Adipose tissue (tissue), 3 donors: ENCODE results near the gene LAG3. TPM values are rescaled to one million over a fixed set of nuclear protein-coding genes. Genes with fewer than 3 reads are reported as not detected.

Source experiments
- H3K27ac ChIP-seq: one replicate; pipeline ENCODE4 v1.5.1; 2013; ENCODE audit warnings: low read depth, low read length
- WGBS, 3 donors: extraction: QIAGEN DNeasy Blood & Tissue Kit; methylation state at CpG; one replicate each; pipeline ENCODE4 v1.1.7; 2013; 5-methylcytosine and 5-hydroxymethylcytosine counted together
- polyA plus RNA-seq, 3 donors: library from polyadenylated mRNA; stranded (reverse); fragments of 200-250 nt; gene quantifications; one replicate each; pipeline ENCODE4 v1.2.3, GENCODE V29; 2013
- donor health status: healthy with polysubstance abuse.
- donor health status: Bipolar disorder and iron deficiency.
- donor health status: healthy.

Gene LAG3
- polyA plus RNA-seq, 3 donors = 0.08 to 3.0 (median 1.0) TPM

- WGBS, 3 donors = 52 to 70% (median 60%) methylated on average over 4 to 6 of the region's 6 CpGs
- H3K27ac ChIP-seq = no peak overlapping the region
Observed at GRCh38 chr12:6768990-6769389, 3.3 kb upstream of the LAG3 start.

- no peak overlapping the region for H3K27ac ChIP-seq
- WGBS, 3 donors = 47 to 85% (median 70%) methylated on average over 3 to 4 of the region's 4 CpGs
Observed at GRCh38 chr12:6769666-6770065, 2.7 kb upstream of the LAG3 start.

- 81 to 94% (median 83%) methylated on average over 10 to 12 of the region's 12 CpGs for WGBS, 3 donors
- no peak overlapping the region for H3K27ac ChIP-seq
Observed at GRCh38 chr12:6770094-6770493, 2.2 kb upstream of the LAG3 start.

GRCh38 chr12:6770600-6770999 is 1.7 kb upstream of the LAG3 start:
- WGBS, 3 donors = 85 to 94% (median 89%) methylated on average over 10 of the region's 10 CpGs
- H3K27ac ChIP-seq = no peak overlapping the region

GRCh38 chr12:6771091-6771495 is 1.2 kb upstream of the LAG3 start:
- H3K27ac ChIP-seq = no peak overlapping the region
- WGBS, 3 donors = 76 to 93% (median 90%) methylated on average over 4 of the region's 4 CpGs

GRCh38 chr12:6771509-6772330 is 600 bp upstream of the LAG3 start:
- WGBS, 3 donors = 68 to 77% (median 69%) methylated on average over 12 of the region's 12 CpGs
- H3K27ac ChIP-seq = no peak overlapping the region

GRCh38 chr12:6772726-6773589 is 638 bp downstream of the LAG3 start:
- H3K27ac ChIP-seq = no peak overlapping the region
- WGBS, 3 donors = 61 to 72% (median 71%) methylated on average over 21 of the region's 21 CpGs

- no peak overlapping the region for H3K27ac ChIP-seq
- 30 to 40% (median 39%) methylated on average over 52 to 60 of the region's 60 CpGs for WGBS, 3 donors
Observed at GRCh38 chr12:6773590-6774351, 1.5 kb downstream of the LAG3 start.

DNA sequence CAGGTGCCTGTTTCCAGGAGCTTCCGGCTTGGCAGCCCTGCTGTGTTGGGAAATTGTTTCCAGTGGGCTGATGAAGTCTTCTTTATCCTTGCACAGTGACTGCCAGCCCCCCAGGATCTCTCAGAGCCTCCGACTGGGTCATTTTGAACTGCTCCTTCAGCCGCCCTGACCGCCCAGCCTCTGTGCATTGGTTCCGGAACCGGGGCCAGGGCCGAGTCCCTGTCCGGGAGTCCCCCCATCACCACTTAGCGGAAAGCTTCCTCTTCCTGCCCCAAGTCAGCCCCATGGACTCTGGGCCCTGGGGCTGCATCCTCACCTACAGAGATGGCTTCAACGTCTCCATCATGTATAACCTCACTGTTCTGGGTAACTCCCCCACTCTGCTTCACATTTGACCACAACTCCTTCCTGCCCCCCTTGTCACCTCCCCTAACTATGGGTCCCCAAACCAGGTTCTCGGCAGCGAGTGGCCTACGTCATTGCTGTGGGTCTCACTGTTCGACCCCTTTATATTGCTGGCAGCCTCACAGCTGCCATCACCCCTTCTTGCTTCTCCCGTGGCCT is 2.3 kb downstream of the LAG3 start:
- WGBS, 3 donors = 69 to 86% (median 79%) methylated on average over 15 of the region's 15 CpGs
- no peak overlapping the region for H3K27ac ChIP-seq

GRCh38 chr12:6775185-6776174 is 3.2 kb downstream of the LAG3 start:
- no peak overlapping the region for H3K27ac ChIP-seq
- 68 to 87% (median 80%) methylated on average over 16 of the region's 16 CpGs for WGBS, 3 donors

DNA sequence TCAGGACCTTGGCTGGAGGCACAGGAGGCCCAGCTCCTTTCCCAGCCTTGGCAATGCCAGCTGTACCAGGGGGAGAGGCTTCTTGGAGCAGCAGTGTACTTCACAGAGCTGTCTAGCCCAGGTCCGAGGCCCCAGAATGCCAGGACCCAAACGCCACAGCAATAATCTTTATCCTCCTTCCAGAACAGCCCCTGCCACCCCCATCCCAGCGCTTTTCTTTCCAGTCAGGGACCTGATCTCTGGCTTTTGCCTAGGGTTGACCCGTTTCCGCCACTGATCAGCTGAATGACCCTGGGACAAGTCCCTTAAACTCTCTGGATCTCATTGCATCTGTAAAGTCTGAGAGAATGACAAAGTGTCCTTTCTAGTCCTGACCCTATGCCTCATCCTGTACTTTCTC is 5.1 kb downstream of the LAG3 start:
- no peak overlapping the region for H3K27ac ChIP-seq
- WGBS, 3 donors = 91 to 99% (median 92%) methylated on average over 5 of the region's 5 CpGs

- H3K27ac ChIP-seq = no peak overlapping the region
- 24 to 58% (median 44%) methylated on average over 14 of the region's 14 CpGs for WGBS, 3 donors
Observed at GRCh38 chr12:6778217-6778573, 5.9 kb downstream of the LAG3 start.

GRCh38 chr12:6778574-6779550 is 6.5 kb downstream of the LAG3 start:
- H3K27ac ChIP-seq = no peak overlapping the region
- WGBS, 3 donors = 3 to 4% (median 4%) methylated on average over 35 of the region's 35 CpGs

- WGBS, 3 donors = 82 to 88% (median 86%) methylated on average over 6 of the region's 6 CpGs
- no peak overlapping the region for H3K27ac ChIP-seq
Observed at GRCh38 chr12:6779708-6780432, 7.5 kb downstream of the LAG3 start.

- no peak overlapping the region for H3K27ac ChIP-seq
- 79 to 91% (median 84%) methylated on average over 6 of the region's 6 CpGs for WGBS, 3 donors
Observed at GRCh38 chr12:6780573-6780972, 8.3 kb downstream of the LAG3 start.

DNA sequence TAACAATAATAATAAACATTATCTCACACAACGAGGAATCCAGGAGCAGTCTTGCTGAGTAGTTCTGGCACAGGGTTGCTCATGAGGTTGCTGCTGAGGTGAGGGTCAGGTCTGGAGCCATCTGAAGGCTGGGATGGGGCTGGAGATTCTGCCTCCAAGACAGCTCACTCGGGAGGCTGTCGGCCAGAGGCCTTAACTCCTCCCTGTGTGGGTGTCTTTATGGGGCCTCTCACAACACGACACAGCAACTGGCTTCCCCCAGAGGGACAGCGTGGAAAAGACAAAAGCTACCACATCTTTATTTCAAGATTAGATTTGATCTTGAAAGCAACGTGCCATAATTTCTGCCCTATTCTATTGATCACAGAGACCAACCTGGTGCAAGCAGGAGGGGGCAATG is 9.8 kb downstream of the LAG3 start:
- H3K27ac ChIP-seq = no peak overlapping the region
- 71 to 78% (median 77%) methylated on average over 6 of the region's 6 CpGs for WGBS, 3 donors
